BLaER1 treated with 17β-estradiol and CSF1 and Interleukin-3, amounts not matched to agents 10 nM and 100 nM (cell line): ENCODE measurements around the gene PRC1.
A peak's percentile ranks its signal among the peaks of the same experiment; 100 is the strongest.

Experiments
- H3K27ac ChIP-seq, 11 experiments: shearing (Covaris generic); formaldehyde crosslinking; 2 replicates each; pipeline ENCODE4 v1.8.1; 2022
- H3K27me3 ChIP-seq, 11 experiments: shearing (Covaris generic); formaldehyde crosslinking; 2 replicates each; pipeline ENCODE4 v1.8.1; 2022
- H3K36me3 ChIP-seq, 11 experiments: shearing (Covaris generic); formaldehyde crosslinking; 2 replicates each; pipeline ENCODE4 v1.8.1; 2022
- H3K4me1 ChIP-seq, 10 experiments: shearing (Covaris generic); formaldehyde crosslinking; 2 replicates each; pipeline ENCODE4 v1.8.1; 2022
- H3K4me2 ChIP-seq, 11 experiments: shearing (Covaris generic); formaldehyde crosslinking; 2 replicates each; pipeline ENCODE4 v1.8.1; 2022
- H3K4me3 ChIP-seq, 10 experiments: shearing (Covaris generic); formaldehyde crosslinking; 2 replicates each; pipeline ENCODE4 v1.8.1; 2022
- H3K9ac ChIP-seq, 11 experiments: shearing (Covaris generic); formaldehyde crosslinking; 2 replicates each; pipeline ENCODE4 v1.8.1; 2022
- H3K9me3 ChIP-seq, 11 experiments: shearing (Covaris generic); formaldehyde crosslinking; replicated peaks in 1 of 11; 2 replicates each; pipeline ENCODE4 v1.8.1; 2022
- H4K20me1 ChIP-seq, 11 experiments: shearing (Covaris generic); formaldehyde crosslinking; 2 replicates each; pipeline ENCODE4 v1.8.1; 2022
- Cebpa-rat ChIP-seq, 11 experiments: shearing (Covaris generic); IDR thresholded peaks; 2 replicates each; pipeline ENCODE4 v1.8.1; 2022

The PRC1 gene

GRCh38 chr15:90994059-90994416, 297 bp downstream of the PRC1 start:
- H3K27ac ChIP-seq, result peak overlapping the region; percentile 66 to 98 (median 95)
- H3K9ac ChIP-seq, result peak overlapping the region; percentile 91 to 99 (median 96)
- H3K4me1 ChIP-seq, result peaks cover 28 to 45% (median 38%) of the 10 kb centered on the region in 10 experiments
- H3K4me2 ChIP-seq, result peak overlapping the region; percentile 74 to 92 (median 81); a peak in 21 of 22 replicates
- H4K20me1 ChIP-seq, result peaks cover 0 to 21% (median 6%) of the 10 kb centered on the region in 11 experiments; a peak in 8 of 22 replicates
- TF ChIP-seq Cebpa-rat (IDR thresholded peaks at IDR 0.05), result no peak
- peaks cover 20 to 27% (median 23%) of the 10 kb centered on the region in 11 experiments for H3K36me3 ChIP-seq
- no peaks in the 10 kb centered on the region for H3K27me3 ChIP-seq
- H3K9me3 ChIP-seq, result no peaks in the 10 kb centered on the region
- peak overlapping the region; percentile 85 to 100 (median 95) for H3K4me3 ChIP-seq

- H3K4me2 ChIP-seq, result peak overlapping the region; percentile 3 to 92 (median 80); a peak in 17 of 22 replicates
- H3K36me3 ChIP-seq, result peaks cover 0 to 4% (median 0%) of the 10 kb centered on the region in 11 experiments; a peak in 8 of 22 replicates
- H3K27me3 ChIP-seq, result no peaks in the 10 kb centered on the region
- peak overlapping the region in 1 of 11 experiments; percentile 23; a peak in 2 of 22 replicates for H3K27ac ChIP-seq
- H3K9me3 ChIP-seq, result no peaks in the 10 kb centered on the region
- no peak for TF ChIP-seq Cebpa-rat (IDR thresholded peaks at IDR 0.05)
- no peak overlapping the region for H3K4me3 ChIP-seq
- H4K20me1 ChIP-seq, result peaks cover 0 to 40% (median 23%) of the 10 kb centered on the region in 11 experiments; a peak in 14 of 22 replicates
- peaks cover 51 to 68% (median 61%) of the 10 kb centered on the region in 10 experiments for H3K4me1 ChIP-seq
- H3K9ac ChIP-seq, result no peak overlapping the region
Measured at GRCh38 chr15:90991587-90992285, 2.6 kb downstream of the PRC1 start.

GRCh38 chr15:90990446-90990845, 3.9 kb downstream of the PRC1 start:
- Histone ChIP-seq H3K9me3 (no peaks in the 10 kb centered on the region), H3K4me3 (no peak overlapping the region), H3K27ac (no peak overlapping the region), H3K27me3 (no peaks in the 10 kb centered on the region), H3K9ac (no peak overlapping the region), H3K4me1 (peaks cover 53 to 70% (median 62%) of the 10 kb centered on the region in 10 experiments), H3K4me2 (no peak overlapping the region), H3K36me3 (peaks cover 0 to 9% (median 0%) of the 10 kb centered on the region in 11 experiments; a peak in 8 of 22 replicates), H4K20me1 (peaks cover 0 to 53% (median 24%) of the 10 kb centered on the region in 11 experiments; a peak in 14 of 22 replicates)
- peak in 3 of 11 experiments; percentile 26 to 57 (median 35); a peak in 2 of 22 replicates for TF ChIP-seq Cebpa-rat (IDR thresholded peaks at IDR 0.05)

- Histone ChIP-seq H3K9ac (no peak overlapping the region), H3K9me3 (no peaks in the 10 kb centered on the region), H3K4me2 (peak overlapping the region; percentile 61 to 84 (median 74)), H3K4me1 (peaks cover 49 to 71% (median 57%) of the 10 kb centered on the region in 10 experiments), H3K4me3 (no peak overlapping the region), H3K27me3 (no peaks in the 10 kb centered on the region), H3K27ac (peak overlapping the region in 3 of 11 experiments; percentile 20 to 53 (median 40); a peak in 3 of 22 replicates), H3K36me3 (peaks cover 0 to 20% (median 7%) of the 10 kb centered on the region in 11 experiments; a peak in 17 of 22 replicates), H4K20me1 (peaks cover 0 to 61% (median 24%) of the 10 kb centered on the region in 11 experiments; a peak in 14 of 22 replicates)
- TF ChIP-seq Cebpa-rat (IDR thresholded peaks at IDR 0.05), result no peak
Measured at GRCh38 chr15:90989040-90989768, 5.1 kb downstream of the PRC1 start.

- Histone ChIP-seq H3K27me3 (no peaks in the 10 kb centered on the region), H3K36me3 (peaks cover 0 to 30% (median 16%) of the 10 kb centered on the region in 11 experiments; a peak in 18 of 22 replicates), H3K9me3 (no peaks in the 10 kb centered on the region), H3K27ac (peak overlapping the region in 10 of 11 experiments; percentile 1 to 59 (median 32); a peak in 12 of 22 replicates), H3K4me1 (peaks cover 52 to 77% (median 57%) of the 10 kb centered on the region in 10 experiments), H3K4me3 (no peak overlapping the region), H3K9ac (peak overlapping the region in 9 of 11 experiments; percentile 10 to 51 (median 31); a peak in 13 of 22 replicates), H3K4me2 (peak overlapping the region; percentile 61 to 84 (median 74)), H4K20me1 (peaks cover 0 to 68% (median 24%) of the 10 kb centered on the region in 11 experiments; a peak in 15 of 22 replicates)
- TF ChIP-seq Cebpa-rat (IDR thresholded peaks at IDR 0.05), result no peak
Measured at GRCh38 chr15:90988296-90988695, 6.0 kb downstream of the PRC1 start.

- no peak for TF ChIP-seq Cebpa-rat (IDR thresholded peaks at IDR 0.05)
- Histone ChIP-seq H3K4me3 (no peak overlapping the region), H3K4me2 (peak overlapping the region; percentile 61 to 84 (median 74); a peak in 18 of 22 replicates), H3K36me3 (peaks cover 0 to 36% (median 23%) of the 10 kb centered on the region in 11 experiments; a peak in 18 of 22 replicates), H3K4me1 (peaks cover 50 to 77% (median 57%) of the 10 kb centered on the region in 10 experiments), H4K20me1 (peaks cover 0 to 66% (median 24%) of the 10 kb centered on the region in 11 experiments; a peak in 15 of 22 replicates), H3K9me3 (no peaks in the 10 kb centered on the region), H3K27ac (peak overlapping the region in 3 of 11 experiments; percentile 26 to 59 (median 53); a peak in 4 of 22 replicates), H3K9ac (peak overlapping the region in 2 of 11 experiments; percentile 26 to 39; a peak in 4 of 22 replicates), H3K27me3 (no peaks in the 10 kb centered on the region)
Measured at GRCh38 chr15:90987561-90988141, 6.7 kb downstream of the PRC1 start.

GRCh38 chr15:90986790-90987507, 7.4 kb downstream of the PRC1 start:
- Histone ChIP-seq H4K20me1 (peaks cover 0 to 61% (median 24%) of the 10 kb centered on the region in 11 experiments; a peak in 15 of 22 replicates), H3K4me1 (peaks cover 50 to 79% (median 58%) of the 10 kb centered on the region in 10 experiments), H3K36me3 (peaks cover 0 to 43% (median 30%) of the 10 kb centered on the region in 11 experiments; a peak in 18 of 22 replicates), H3K9me3 (no peaks in the 10 kb centered on the region), H3K4me2 (peak overlapping the region; percentile 54 to 84 (median 71)), H3K27me3 (no peaks in the 10 kb centered on the region), H3K4me3 (peak overlapping the region in 1 of 10 experiments; percentile 8; a peak in 1 of 20 replicates), H3K27ac (no peak overlapping the region; a peak in 1 of 22 replicates), H3K9ac (peak overlapping the region in 6 of 11 experiments; percentile 8 to 29 (median 26); a peak in 2 of 22 replicates)
- TF ChIP-seq Cebpa-rat (IDR thresholded peaks at IDR 0.05), result no peak
